GM12878 (cell line): ENCODE measurements around the gene RMND1. TPM values are rescaled to one million over a fixed set of nuclear protein-coding genes. Genes with fewer than 3 reads are reported as not detected.
A peak's percentile ranks its signal among the peaks of the same experiment; 100 is the strongest.

Experiments used
- ATAC-seq: fragments of 200-7000 bp; cut with Tn5 transposase; 3 replicates; pipeline ENCODE4 v1.9.1; 2020; ENCODE audit warnings: mild to moderate bottlenecking, moderate library complexity
- BruUV-seq: library from RNA; stranded (reverse); fragments of 400-500 nt; replicated peaks from 2 replicates; lab custom pipeline; 2021; lab: Mats Ljungman, UMichigan
- CTCF ChIA-PET: fragments of 300-600 bp; sonication (Branson Sonifier 250); formaldehyde crosslinking; extraction: SDS; loops from one replicate; lab custom pipeline; 2021; ENCODE audit warnings: inconsistent platforms; lab: Yijun Ruan, JAX
- POLR2A ChIA-PET: fragments of 350-600 bp; formaldehyde crosslinking; extraction: SDS; loops from one replicate; lab custom pipeline; 2021; ENCODE audit warnings: inconsistent platforms; lab: Charles Lee
- RAD21 ChIA-PET: fragments of 300-600 bp; sonication (Branson Sonifier 250); formaldehyde crosslinking; loops from one replicate; lab custom pipeline; 2023; ENCODE audit warnings: antibody characterized with exemption; ENCODE audit not compliant: unreplicated experiment; lab: Charles Lee
- SMC1A ChIA-PET: fragments of 300-600 bp; sonication (Branson Sonifier 250); formaldehyde crosslinking; loops from one replicate; lab custom pipeline; 2023; ENCODE audit not compliant: unreplicated experiment, uncharacterized antibody; lab: Charles Lee
- DNase-seq: peaks from one replicate; pipeline ENCODE4 v3.0.0-alpha.2; 2011; ENCODE audit warnings: low read depth, low spot score
- FAIRE-seq: peaks from 3 replicates; lab custom pipeline; 2011; peaks lifted over from hg19 to GRCh38; lab: Jason Lieb, UNC
- H2AFZ ChIP-seq: 2 replicates; pipeline ENCODE4 v1.6.0; 2011; ENCODE audit warnings: low read depth, low read length, control low read depth; ENCODE audit not compliant: control insufficient read depth
- H3K27ac ChIP-seq: 2 replicates; pipeline ENCODE4 v1.5.1; 2011; ENCODE audit warnings: control low read depth; ENCODE audit not compliant: control insufficient read depth, insufficient read depth
- H3K27me3 ChIP-seq, 2 experiments: replicated peaks in 1 of 2; 2 replicates each; pipeline versions ENCODE4 v1.6.0 to v1.6.1; 2011; ENCODE audit warnings: low read length in 1 of 2; ENCODE audit not compliant: control insufficient read depth in 2 of 2, insufficient read depth in 2 of 2
- H3K36me3 ChIP-seq, 2 experiments: 2 replicates each; pipeline ENCODE4 v1.5.1; 2011; ENCODE audit warnings: low read length in 1 of 2; ENCODE audit not compliant: control insufficient read depth in 2 of 2, insufficient read depth in 2 of 2
- H3K4me1 ChIP-seq: 2 replicates; pipeline ENCODE4 v1.6.1; 2011; ENCODE audit warnings: mild to moderate bottlenecking, low read length, moderate library complexity, mixed read lengths; ENCODE audit not compliant: control insufficient read depth, insufficient read depth
- H3K4me2 ChIP-seq: 2 replicates; pipeline ENCODE4 v1.6.0; 2011; ENCODE audit warnings: control low read depth; ENCODE audit not compliant: control insufficient read depth, insufficient read depth
- H3K4me3 ChIP-seq: fragments of 200-600 bp; sonication (generic); 2 replicates; pipeline ENCODE4 v1.5.1; 2016
- H3K79me2 ChIP-seq: 2 replicates; pipeline ENCODE4 v1.6.0; 2011; ENCODE audit warnings: low read length; ENCODE audit not compliant: control insufficient read depth, insufficient read depth
- H3K9ac ChIP-seq: 2 replicates; pipeline ENCODE4 v1.8.0; 2011; ENCODE audit warnings: low read length, control low read depth, mixed read lengths; ENCODE audit not compliant: control insufficient read depth, insufficient read depth
- H3K9me3 ChIP-seq: replicated peaks from 3 replicates; pipeline ENCODE4 v1.5.1; 2011; ENCODE audit warnings: mild to moderate bottlenecking, low read length; ENCODE audit not compliant: control insufficient read depth, insufficient read depth
- H4K20me1 ChIP-seq: 2 replicates; pipeline ENCODE4 v1.6.0; 2011; ENCODE audit not compliant: control insufficient read depth, insufficient read depth
- BHLHE40 ChIP-seq, 2 experiments: fragments of 450-650 bp in 1 of 2; IDR thresholded peaks; 2 replicates each; pipeline ENCODE4 v1.6.1; 2011 to 2017; ENCODE audit warnings: low read depth in 2 of 2, borderline replicate concordance in 1 of 2, improper control_type of control experiment in 1 of 2, low read length in 1 of 2, mild to moderate bottlenecking in 1 of 2
- CHD1 ChIP-seq: IDR thresholded peaks from 2 replicates; pipeline ENCODE4 v1.6.1; 2012; ENCODE audit warnings: low read depth, low read length, improper control_type of control experiment
- FOXK2 ChIP-seq: fragments of 450-650 bp; IDR thresholded peaks from 2 replicates; pipeline ENCODE4 v1.6.1; 2017; ENCODE audit warnings: mild to moderate bottlenecking, moderate library complexity
- HCFC1 ChIP-seq: fragments of 150-350 bp; IDR thresholded peaks from 2 replicates; pipeline ENCODE4 v1.6.1; 2014; ENCODE audit warnings: low read length
- HSF1 ChIP-seq: fragments of 150-350 bp; IDR thresholded peaks from 2 replicates; pipeline ENCODE4 v1.6.1; 2014; ENCODE audit warnings: mild to moderate bottlenecking, low read depth, low read length
- IKZF1 ChIP-seq: fragments of 450-650 bp; conservative IDR thresholded peaks from 2 replicates; pipeline ENCODE4 v1.6.1; 2017; ENCODE audit warnings: antibody characterized with exemption, mild to moderate bottlenecking
- IKZF2 ChIP-seq, 2 experiments: fragments of 450-650 bp; IDR thresholded peaks; 2 replicates each; pipeline ENCODE4 v1.6.1; 2017; ENCODE audit warnings: mild to moderate bottlenecking in 2 of 2, moderate library complexity in 2 of 2
- KAT2A ChIP-seq: conservative IDR thresholded peaks from 2 replicates; pipeline ENCODE4 v1.6.1; 2011; ENCODE audit warnings: low read depth, low read length; ENCODE audit not compliant: control insufficient read depth
- MEF2B ChIP-seq: fragments of 450-650 bp; IDR thresholded peaks from 2 replicates; pipeline ENCODE4 v1.6.1; 2018; ENCODE audit warnings: mild to moderate bottlenecking, moderate library complexity; ENCODE audit not compliant: partially characterized antibody, poor library complexity, severe bottlenecking
- MYB ChIP-seq: fragments of 150-350 bp; IDR thresholded peaks from 2 replicates; pipeline ENCODE4 v1.6.1; 2014; ENCODE audit warnings: mild to moderate bottlenecking, low read depth, low read length, borderline replicate concordance
- NRF1 ChIP-seq: conservative IDR thresholded peaks from 2 replicates; pipeline ENCODE4 v1.6.1; 2011; ENCODE audit warnings: mild to moderate bottlenecking, low read depth, low read length, improper control_type of control experiment
- PBX3 ChIP-seq: IDR thresholded peaks from 2 replicates; pipeline ENCODE4 v1.6.1; 2011; ENCODE audit warnings: mild to moderate bottlenecking, low read depth, low read length, moderate library complexity; ENCODE audit not compliant: insufficient replicate concordance
- POLR2AphosphoS2 ChIP-seq: IDR thresholded peaks from 2 replicates; pipeline ENCODE4 v1.6.1; 2011; ENCODE audit warnings: low read depth, mild to moderate bottlenecking, low read length, improper control_type of control experiment, moderate library complexity
- RUNX3 ChIP-seq: IDR thresholded peaks from 2 replicates; pipeline ENCODE4 v1.6.1; 2012; ENCODE audit warnings: low read length, inconsistent platforms
- SIX5 ChIP-seq: IDR thresholded peaks from 2 replicates; pipeline ENCODE4 v1.6.1; 2011; ENCODE audit warnings: mild to moderate bottlenecking, low read depth, low read length, moderate library complexity; ENCODE audit not compliant: severe bottlenecking
- SMARCA5 ChIP-seq: fragments of 450-650 bp; IDR thresholded peaks from 2 replicates; pipeline ENCODE4 v1.6.1; 2017; ENCODE audit warnings: mild to moderate bottlenecking
- SMC3 ChIP-seq: IDR thresholded peaks from 2 replicates; pipeline ENCODE4 v1.6.1; 2011; ENCODE audit warnings: low read length, improper control_type of control experiment, borderline replicate concordance
- SP1 ChIP-seq: IDR thresholded peaks from one replicate; pipeline ENCODE4 v1.6.1; 2011; ENCODE audit warnings: low read depth, low read length
- SPI1 ChIP-seq: IDR thresholded peaks from 2 replicates; pipeline ENCODE4 v1.6.1; 2011; ENCODE audit warnings: low read depth, mild to moderate bottlenecking, low read length, moderate library complexity, borderline replicate concordance; ENCODE audit not compliant: insufficient read depth
- TCF12 ChIP-seq: IDR thresholded peaks from 2 replicates; pipeline ENCODE4 v1.6.1; 2011; ENCODE audit warnings: low read depth, mild to moderate bottlenecking, low read length
- TCF7 ChIP-seq: IDR thresholded peaks from 2 replicates; pipeline ENCODE4 v1.6.1; 2014; ENCODE audit warnings: antibody characterized with exemption, borderline replicate concordance
- WGBS: methylation state at CpG from one replicate; pipeline ENCODE4 v1.1.6; 2016; ENCODE audit warnings: low lambda C conversion rate; ENCODE audit not compliant: insufficient replicate concordance, insufficient coverage; ENCODE audit errors: missing lambda C conversion rate; 5-methylcytosine and 5-hydroxymethylcytosine counted together
- in situ Hi-C: fragments of 300-500 bp; cut with MboI; formaldehyde crosslinking; loops from 9 replicates; pipeline ENCODE4 v1.14.3; 2018; ENCODE audit warnings: mixed read lengths
- intact Hi-C: fragments of 100-400 bp; cut with micrococcal nuclease; formaldehyde crosslinking; loops from one replicate; pipeline ENCODE4 v1.14.2; 2022; ENCODE audit not compliant: unreplicated experiment
- polyA plus RNA-seq, 11 experiments: library from polyadenylated mRNA; depleted of rRNA in 4 of 11; unstranded in 6 of 11; stranded (reverse) in 5 of 11; fragments of >200 nt; fragmentation: Nextera tagmentation in 4 of 11; fragmentation: Illumina TruSeq in 1 of 11; extraction: Ambion mirVana in 4 of 11; extraction: Trizol in 1 of 11; gene quantifications; 1 replicate in 1 of 11; 2 replicates in 10 of 11; pipeline versions ENCODE4 v1.2.1 to v1.2.3, GENCODE V29; 2011 to 2016; ENCODE audit warnings: inconsistent platforms in 2 of 11, missing spikeins in 2 of 11, low read depth in 1 of 11
- total RNA-seq, 4 experiments: library from RNA; depleted of rRNA in 3 of 4; stranded (reverse); fragments of >200 nt in 3 of 4; fragmentation: Illumina TruSeq in 1 of 4; extraction: Trizol in 1 of 4; gene quantifications; 2 replicates each; pipeline versions ENCODE4 v1.2.1 to v1.2.3, GENCODE V29; 2013 to 2021
- TF ChIP-seq, protein P1 (sequence below): fragments of 450-650 bp; IDR thresholded peaks from 2 replicates; pipeline ENCODE4 v1.6.1; 2017; ENCODE audit warnings: mild to moderate bottlenecking

Gene RMND1
- total and polyA plus RNA-seq, 10 of the 15 experiments (the other 5 are each of a cell fraction or from before 2014, with no cell fraction given): 15.9 to 34.5 (median 21.4) TPM

GRCh38 chr6:151376440-151376839 lies 75.5 kb downstream of the RMND1 start:
- SMC1A ChIA-PET: interaction anchor here (0.6 to 1.9 kb wide), 3 partner anchors 9 to 481 kb away, joined by 3 to 6 read pairs (median 3); no protein-coding TSS in a partner anchor
- H3K4me1 ChIP-seq: peaks cover 20% of the 10 kb centered on the region
- peaks cover 0 to 4% of the 10 kb centered on the region in 2 experiments; a peak in 2 of 4 replicates for H3K36me3 ChIP-seq
- ATAC-seq (peak; percentile 30), FAIRE-seq (no peak), DNase-seq (no peak)
- H3K4me2 ChIP-seq: peak overlapping the region; percentile 62
- H3K27me3 ChIP-seq: no peaks in the 10 kb centered on the region
- CTCF ChIA-PET: interaction anchor here (1.0 to 2.0 kb wide), 4 partner anchors 9 to 30 kb away, joined by 3 to 5 read pairs (median 3); no protein-coding TSS in a partner anchor
- WGBS: 0% methylated on average over 1 of the region's 1 CpG
- H4K20me1 ChIP-seq: no peaks in the 10 kb centered on the region
- RAD21 ChIA-PET: interaction anchor here (1.2 to 1.3 kb wide), 2 partner anchors 9 to 52 kb away, joined by 3 read pairs; no protein-coding TSS in a partner anchor
- BruUV-seq: no TSS peak
- POLR2A ChIA-PET: interaction anchor here (1.1 kb wide), 1 partner anchor 13 kb away, joined by 3 read pairs; no protein-coding TSS in a partner anchor
- no peaks in the 10 kb centered on the region; the same call in 2 of the 3 replicates for H3K9me3 ChIP-seq
- peak overlapping the region; percentile 31; the same call in 1 of the 2 replicates for H3K27ac ChIP-seq
- in situ Hi-C loops: no loop called here
- intact Hi-C loops: no loop called here
- H3K9ac ChIP-seq: no peak overlapping the region
- H3K79me2 ChIP-seq: peaks cover 69% of the 10 kb centered on the region
- peak overlapping the region; percentile 46 for H2AFZ ChIP-seq
- H3K4me3 ChIP-seq: peak overlapping the region; percentile 14; the same call in 1 of the 2 replicates
- TF ChIP-seq SIX5 (no peak), SP1 (no peak), HSF1 (no peak), SPI1 (no peak), RUNX3 (peak; percentile 89), KAT2A (no peak), POLR2AphosphoS2 (no peak), MEF2B (peak; percentile 82), PBX3 (no peak), HCFC1 (no peak), SMC3 (no peak), IKZF1 (peak; percentile 27; the same call in 1 of the 2 replicates), IKZF2 (IDR thresholded peaks at IDR 0.05) (peak in 1 of 2 experiments; percentile 24; a peak in 1 of 4 replicates), TCF7 (no peak), NRF1 (no peak), TCF12 (no peak), BHLHE40 (IDR thresholded peaks at IDR 0.05; ENCODE audit: borderline replicate concordance in 1 of 2, low read depth in 2 of 2, low read length in 1 of 2) (no peak), SMARCA5 (no peak), FOXK2 (no peak), MYB (no peak), CHD1 (no peak)
- TF ChIP-seq, protein P1, sequence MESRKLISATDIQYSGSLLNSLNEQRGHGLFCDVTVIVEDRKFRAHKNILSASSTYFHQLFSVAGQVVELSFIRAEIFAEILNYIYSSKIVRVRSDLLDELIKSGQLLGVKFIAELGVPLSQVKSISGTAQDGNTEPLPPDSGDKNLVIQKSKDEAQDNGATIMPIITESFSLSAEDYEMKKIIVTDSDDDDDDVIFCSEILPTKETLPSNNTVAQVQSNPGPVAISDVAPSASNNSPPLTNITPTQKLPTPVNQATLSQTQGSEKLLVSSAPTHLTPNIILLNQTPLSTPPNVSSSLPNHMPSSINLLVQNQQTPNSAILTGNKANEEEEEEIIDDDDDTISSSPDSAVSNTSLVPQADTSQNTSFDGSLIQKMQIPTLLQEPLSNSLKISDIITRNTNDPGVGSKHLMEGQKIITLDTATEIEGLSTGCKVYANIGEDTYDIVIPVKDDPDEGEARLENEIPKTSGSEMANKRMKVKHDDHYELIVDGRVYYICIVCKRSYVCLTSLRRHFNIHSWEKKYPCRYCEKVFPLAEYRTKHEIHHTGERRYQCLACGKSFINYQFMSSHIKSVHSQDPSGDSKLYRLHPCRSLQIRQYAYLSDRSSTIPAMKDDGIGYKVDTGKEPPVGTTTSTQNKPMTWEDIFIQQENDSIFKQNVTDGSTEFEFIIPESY: no peak
